IMR-90 (cell line): ENCODE data around the gene BOD1. TPM values are rescaled to one million over a fixed set of nuclear protein-coding genes. Genes with fewer than 3 reads are reported as not detected.

Source experiments
- ATAC-seq: fragments of 200-7000 bp; cut with Tn5 transposase; 2 replicates; pipeline ENCODE4 v1.9.1; 2020; ENCODE audit warnings: low read depth, mild to moderate bottlenecking, moderate library complexity
- BruUV-seq: library from RNA; stranded (reverse); fragments of 400-500 nt; replicated peaks from 2 replicates; lab custom pipeline; 2021; lab: Mats Ljungman, UMichigan
- CTCF ChIA-PET: fragments of 300-600 bp; formaldehyde crosslinking; extraction: SDS; loops from one replicate; lab custom pipeline; 2021; ENCODE audit warnings: antibody characterized with exemption; lab: Yijun Ruan, JAX
- POLR2A ChIA-PET: fragments of 300-600 bp; sonication (Branson Sonifier 250); formaldehyde crosslinking; loops from one replicate; lab custom pipeline; 2022; ENCODE audit warnings: antibody characterized with exemption; ENCODE audit not compliant: unreplicated experiment; lab: Charles Lee
- DNase-seq: peaks from one replicate; pipeline ENCODE4 v3.0.0; 2013
- H2AFZ ChIP-seq: replicated peaks from 2 replicates; pipeline ENCODE3; 2013; ENCODE audit warnings: low read length, mild to moderate bottlenecking; ENCODE audit not compliant: poor library complexity
- H2AK5ac ChIP-seq: 2 replicates; pipeline ENCODE4 v1.6.1; 2013; ENCODE audit warnings: low read depth, low read length, inconsistent platforms
- H2AK9ac ChIP-seq: replicated peaks from 2 replicates; pipeline ENCODE3; 2013; ENCODE audit warnings: mild to moderate bottlenecking, low read depth, low read length, moderate library complexity; ENCODE audit not compliant: poor library complexity
- H2BK120ac ChIP-seq: 2 replicates; pipeline ENCODE4 v1.6.1; 2013; ENCODE audit warnings: low read depth, low read length, inconsistent platforms
- H2BK15ac ChIP-seq: 3 replicates; pipeline ENCODE4 v1.6.1; 2013; ENCODE audit warnings: low read depth, low read length, inconsistent platforms
- H2BK20ac ChIP-seq: 2 replicates; pipeline ENCODE4 v1.6.1; 2013; ENCODE audit warnings: low read depth, mild to moderate bottlenecking, inconsistent platforms, low read length, moderate library complexity
- H2BK5ac ChIP-seq: 2 replicates; pipeline ENCODE4 v1.6.1; 2013; ENCODE audit warnings: mild to moderate bottlenecking, low read depth, low read length, inconsistent platforms; ENCODE audit not compliant: poor library complexity, severe bottlenecking
- H3K14ac ChIP-seq: replicated peaks from 2 replicates; pipeline ENCODE4 v1.6.1; 2013; ENCODE audit warnings: low read depth, low read length, inconsistent platforms
- H3K18ac ChIP-seq: 2 replicates; pipeline ENCODE4 v1.6.1; 2013; ENCODE audit warnings: low read depth, low read length, control low read depth
- H3K23ac ChIP-seq: 2 replicates; pipeline ENCODE4 v1.6.1; 2013; ENCODE audit warnings: low read depth, low read length, inconsistent platforms
- H3K27ac ChIP-seq: 2 replicates; pipeline ENCODE4 v1.5.1; 2013; ENCODE audit warnings: mild to moderate bottlenecking, control low read depth, low read length; ENCODE audit not compliant: insufficient read depth
- H3K27me3 ChIP-seq: 2 replicates; pipeline ENCODE4 v1.6.1; 2013; ENCODE audit warnings: low read length; ENCODE audit not compliant: control insufficient read depth, insufficient read depth
- H3K36me3 ChIP-seq: 2 replicates; pipeline ENCODE4 v1.6.1; 2013; ENCODE audit warnings: low read length, mixed read lengths; ENCODE audit not compliant: control insufficient read depth, insufficient read depth
- H3K4ac ChIP-seq: 2 replicates; pipeline ENCODE4 v1.6.1; 2013; ENCODE audit warnings: low read depth, low read length, inconsistent platforms
- H3K4me1 ChIP-seq: 2 replicates; pipeline ENCODE4 v1.6.1; 2013; ENCODE audit warnings: low read length, mixed read lengths; ENCODE audit not compliant: control insufficient read depth, insufficient read depth
- H3K4me2 ChIP-seq: 2 replicates; pipeline ENCODE4 v1.6.1; 2013; ENCODE audit warnings: low read depth, mild to moderate bottlenecking, control low read depth, low read length, moderate library complexity
- H3K4me3 ChIP-seq: 2 replicates; pipeline ENCODE4 v1.5.1; 2013; ENCODE audit warnings: low read depth, mild to moderate bottlenecking, control low read depth, low read length, moderate library complexity; ENCODE audit not compliant: insufficient read depth
- H3K56ac ChIP-seq: 2 replicates; pipeline ENCODE4 v1.6.1; 2013; ENCODE audit warnings: low read length, inconsistent platforms; ENCODE audit not compliant: insufficient read depth; ENCODE audit errors: extremely low read depth
- H3K79me1 ChIP-seq, 2 experiments: 2 replicates each; pipeline ENCODE4 v1.6.1; 2013; ENCODE audit warnings: low read length in 2 of 2, inconsistent platforms in 1 of 2, low read depth in 1 of 2
- H3K9ac ChIP-seq: 2 replicates; pipeline ENCODE4 v1.6.1; 2013; ENCODE audit warnings: low read depth, low read length, control low read depth
- H3K9me1 ChIP-seq: 2 replicates; pipeline ENCODE4 v1.6.1; 2013; ENCODE audit warnings: low read length, inconsistent platforms; ENCODE audit not compliant: insufficient read depth
- H3K9me3 ChIP-seq: 2 replicates; pipeline ENCODE4 v1.6.1; 2013; ENCODE audit warnings: low read length; ENCODE audit not compliant: control insufficient read depth, insufficient read depth
- H4K20me1 ChIP-seq: 2 replicates; pipeline ENCODE4 v1.6.1; 2013; ENCODE audit warnings: low read length, inconsistent platforms; ENCODE audit not compliant: insufficient read depth
- H4K5ac ChIP-seq: 2 replicates; pipeline ENCODE4 v1.6.1; 2013; ENCODE audit warnings: mild to moderate bottlenecking, low read depth, low read length, control low read depth
- H4K8ac ChIP-seq, 2 experiments: 2 replicates each; pipeline ENCODE4 v1.6.1; 2013; ENCODE audit warnings: low read depth in 2 of 2, low read length in 2 of 2, control low read depth in 1 of 2, inconsistent platforms in 1 of 2
- H4K91ac ChIP-seq: 2 replicates; pipeline ENCODE4 v1.6.1; 2013; ENCODE audit warnings: low read depth, low read length, inconsistent platforms; ENCODE audit not compliant: insufficient read depth
- ELK1 ChIP-seq: fragments of 150-350 bp; IDR thresholded peaks from 2 replicates; pipeline ENCODE4 v1.6.1; 2016; ENCODE audit warnings: low read depth, mild to moderate bottlenecking, low read length, moderate library complexity, borderline replicate concordance
- MAFK ChIP-seq: IDR thresholded peaks from 2 replicates; pipeline ENCODE4 v1.6.1; 2012; ENCODE audit warnings: low read depth, low read length, improper control_type of control experiment
- MAZ ChIP-seq: IDR thresholded peaks from 2 replicates; pipeline ENCODE4 v1.6.1; 2012; ENCODE audit warnings: low read depth, mild to moderate bottlenecking, low read length, improper control_type of control experiment, moderate library complexity, borderline replicate concordance
- MXI1 ChIP-seq: IDR thresholded peaks from 2 replicates; pipeline ENCODE4 v1.6.1; 2012; ENCODE audit warnings: low read depth, mild to moderate bottlenecking, low read length, moderate library complexity, borderline replicate concordance
- NFE2L2 ChIP-seq: fragments of 150-350 bp; IDR thresholded peaks from 2 replicates; pipeline ENCODE4 v1.6.1; 2016; ENCODE audit warnings: low read depth, mild to moderate bottlenecking, low read length
- WGBS, 2 experiments: methylation state at CpG; one replicate each; pipeline versions ENCODE4 v1.1.5 to v1.1.7; 2013; ENCODE audit warnings: missing lambda C conversion rate in 2 of 2; ENCODE audit not compliant: insufficient read length in 1 of 2; ENCODE audit errors: extremely low coverage in 2 of 2; 5-methylcytosine and 5-hydroxymethylcytosine counted together
- dilution Hi-C: fragments of 300-500 bp; cut with HindIII; formaldehyde crosslinking; loops from one replicate; pipeline ENCODE4 v1.14.3; 2018; ENCODE audit warnings: low sequenced_read_pairs; ENCODE audit not compliant: unreplicated experiment
- in situ Hi-C: fragments of 300-500 bp; cut with MboI; formaldehyde crosslinking; loops from 3 replicates; pipeline ENCODE4 v1.14.3; 2019; ENCODE audit warnings: low sequenced_read_pairs, inconsistent platforms, mixed read lengths
- intact Hi-C: fragments of 100-400 bp; cut with micrococcal nuclease; formaldehyde crosslinking; loops from 2 replicates; pipeline ENCODE4 v1.10.0; 2022
- polyA plus RNA-seq, 3 experiments: library from polyadenylated mRNA; depleted of rRNA; stranded (reverse); fragments of >200 nt; gene quantifications; 2 replicates each; pipeline ENCODE4 v1.2.3, GENCODE V29; 2012; ENCODE audit warnings: low replicate concordance in 1 of 3
- total RNA-seq: library from RNA; depleted of rRNA; stranded (reverse); fragments of >200 nt; gene quantifications from 2 replicates; pipeline ENCODE4 v1.2.3, GENCODE V29; 2012

Gene BOD1
- total and polyA plus RNA-seq, 2 of the 4 experiments (the other 2 are of a cell fraction) = 57.9 to 71.7 TPM

GRCh38 chr5:173562451-173562850 lies 54.0 kb downstream of the BOD1 start:
- Histone ChIP-seq H3K4me3 (no peak overlapping the region), H3K4ac (no peak overlapping the region), H3K9ac (no peak overlapping the region), H4K20me1 (no peaks in the 10 kb centered on the region), H3K27me3 (no peaks in the 10 kb centered on the region), H3K27ac (no peak overlapping the region), H3K4me2 (no peak overlapping the region), H2AFZ (no peak overlapping the region), H2AK5ac (no peak overlapping the region), H2BK5ac (no peak overlapping the region), H3K56ac (no peak overlapping the region), H3K36me3 (no peaks in the 10 kb centered on the region), H3K9me3 (peaks cover 9% of the 10 kb centered on the region), H3K14ac (no peak overlapping the region), H3K4me1 (no peaks in the 10 kb centered on the region), H2BK15ac (no peak overlapping the region; the same call in 2 of the 3 replicates), H4K8ac (no peak overlapping the region), H2BK20ac (no peak overlapping the region), H3K79me1 (no peaks in the 10 kb centered on the region), H4K91ac (no peak overlapping the region), H2AK9ac (no peak overlapping the region), H3K18ac (no peak overlapping the region), H3K9me1 (0 out of 2 replicates have a peak, but pooled peaks cover 4% of the 10 kb centered on the region), H3K23ac (no peak overlapping the region), H4K5ac (no peak overlapping the region), H2BK120ac (no peak overlapping the region)
- DNase-seq (no peak), ATAC-seq (no peak)
- dilution Hi-C loops = no loop called here
- CTCF ChIA-PET = no interaction called here
- intact Hi-C loops = no loop called here
- no peak for TF ChIP-seq MAFK
- TF ChIP-seq MXI1 = no peak
- no peak for TF ChIP-seq ELK1
- TF ChIP-seq MAZ = no peak
- no peak for TF ChIP-seq NFE2L2
- no TSS peak for BruUV-seq
- POLR2A ChIA-PET = no interaction called here
- in situ Hi-C loops = loop anchor here (10.0 kb wide), 1 partner anchor 598 kb away; no protein-coding TSS in a partner anchor
- WGBS, 2 experiments = no CpG with 5 or more reads among the region's 6 CpGs
